ENCODE results near the gene KCNC2.

Gene KCNC2

DNA sequence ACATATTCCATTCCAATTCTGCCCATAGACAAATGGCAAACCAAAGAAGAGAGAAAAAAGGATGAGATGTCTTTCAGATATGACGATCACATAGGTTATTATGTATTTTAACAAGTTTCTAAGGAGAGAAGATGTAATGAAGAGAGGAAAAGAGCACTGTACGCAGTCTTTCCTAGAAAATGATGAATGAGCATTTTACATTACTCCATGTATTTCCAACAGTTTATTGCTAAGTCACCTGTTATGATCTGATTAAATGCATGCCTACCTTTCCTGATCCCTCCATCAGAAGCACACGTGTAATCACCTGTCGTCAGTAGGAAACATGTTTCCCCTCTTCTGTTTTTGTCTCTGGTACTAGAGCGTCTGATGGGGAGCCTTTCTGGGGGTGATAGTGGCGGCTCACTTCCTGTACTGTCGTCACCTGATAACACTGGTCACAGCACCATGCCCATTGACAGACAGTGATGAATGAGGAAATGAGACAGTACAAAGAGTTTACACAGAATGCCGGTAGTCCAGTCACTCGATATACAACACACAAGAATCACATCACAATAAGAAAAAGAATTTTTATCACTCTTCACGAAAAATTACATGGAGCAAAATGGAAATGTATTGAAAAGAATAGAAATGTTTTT, 161.6 kb downstream of the KCNC2 start:
- no peak for FAIRE-seq
- no peak for TF ChIP-seq TAF1 (IDR thresholded peaks at IDR 0.05; ENCODE audit: borderline replicate concordance, low read depth, low read length)
- no peak for TF ChIP-seq POLR2A (IDR thresholded peaks at IDR 0.05; ENCODE audit: low read depth, low read length)
- TF ChIP-seq POLR2AphosphoS5 (IDR thresholded peaks at IDR 0.05; ENCODE audit: low read depth, low read length) = no peak

DNA sequence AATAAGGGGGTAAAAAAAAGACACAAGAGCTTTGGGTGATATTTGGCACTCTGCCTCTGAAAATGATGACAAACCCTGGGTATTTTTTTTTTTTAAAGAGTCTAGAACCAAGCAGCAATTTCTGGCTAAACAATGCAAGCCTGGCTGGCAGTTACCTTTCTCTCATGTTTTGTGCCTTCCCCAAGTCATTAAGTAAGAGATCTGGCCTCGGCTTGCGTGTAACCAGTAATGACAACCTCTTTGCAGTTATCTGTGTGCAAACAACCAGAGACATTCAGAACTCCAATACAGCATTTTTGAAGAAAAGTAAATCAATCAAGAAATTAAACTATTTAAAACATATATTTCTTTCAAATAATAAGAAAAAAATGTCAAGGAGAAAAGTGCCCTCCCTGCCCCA, 167.5 kb downstream of the KCNC2 start:
- FAIRE-seq (no peak), DNase-seq (ENCODE audit: insufficient read length) (no peak)
- TF ChIP-seq TAF1 (IDR thresholded peaks at IDR 0.05; ENCODE audit: borderline replicate concordance, low read depth, low read length) (no peak), POLR2A (IDR thresholded peaks at IDR 0.05; ENCODE audit: low read depth, low read length) (no peak), POLR2AphosphoS5 (IDR thresholded peaks at IDR 0.05; ENCODE audit: low read depth, low read length) (no peak)

More for the DNA sequence above, 161.6 kb downstream of the KCNC2 start:
- no peak for DNase-seq (ENCODE audit: insufficient read length)

DNA sequence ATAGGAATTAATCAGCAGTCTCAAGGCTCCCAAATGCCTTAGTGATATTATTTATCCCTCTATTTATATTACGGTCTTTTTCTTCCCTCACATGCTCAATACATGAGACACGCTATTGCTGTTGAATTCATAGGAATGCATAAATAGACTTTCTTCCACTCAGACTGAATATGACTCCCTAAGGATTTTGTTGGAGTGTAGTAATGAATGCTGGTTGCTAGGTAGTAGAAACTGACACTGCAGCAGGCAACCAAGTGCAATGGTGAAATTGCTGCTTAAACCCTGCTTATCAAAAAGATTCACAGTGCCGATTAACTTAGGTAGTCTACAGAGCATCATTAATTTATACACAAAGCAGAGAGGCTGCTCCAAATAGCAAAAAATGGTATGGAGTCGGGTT, 168.2 kb downstream of the KCNC2 start:
- TF ChIP-seq POLR2A (IDR thresholded peaks at IDR 0.05; ENCODE audit: low read depth, low read length) (no peak), POLR2AphosphoS5 (IDR thresholded peaks at IDR 0.05; ENCODE audit: low read depth, low read length) (no peak)

DNA sequence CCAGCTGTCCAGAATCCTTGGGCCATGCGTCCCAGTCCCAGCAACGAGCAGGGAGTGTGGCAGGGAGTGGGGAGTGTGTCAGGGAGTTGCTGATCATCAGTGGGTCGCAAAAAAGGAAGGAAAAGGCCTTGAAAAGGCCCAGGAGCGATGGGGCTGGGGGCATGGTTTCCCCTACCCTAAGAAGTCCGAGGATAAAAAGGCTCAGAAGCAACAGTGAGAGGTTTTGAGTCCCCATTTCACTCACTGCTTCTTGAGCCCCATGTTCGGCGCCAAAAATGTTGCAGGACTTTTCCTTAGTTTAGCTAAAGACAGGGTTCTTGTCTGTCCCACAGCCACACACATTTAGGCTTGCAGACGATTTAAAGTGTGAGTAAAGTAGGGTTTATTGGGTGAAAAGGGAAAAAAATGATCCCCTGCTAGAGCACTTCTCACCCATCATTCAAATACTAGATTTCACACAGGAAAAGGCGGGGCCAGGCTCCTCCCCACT, 189.5 kb downstream of the KCNC2 start:
- FAIRE-seq (no peak), DNase-seq (ENCODE audit: insufficient read length) (no peak)
- TF ChIP-seq POLR2AphosphoS5 (IDR thresholded peaks at IDR 0.05; ENCODE audit: low read depth, low read length) = no peak
- no peak for TF ChIP-seq TAF1 (IDR thresholded peaks at IDR 0.05; ENCODE audit: borderline replicate concordance, low read depth, low read length)
- no peak for TF ChIP-seq POLR2A (IDR thresholded peaks at IDR 0.05; ENCODE audit: low read depth, low read length)

More for the DNA sequence above, 168.2 kb downstream of the KCNC2 start:
- DNase-seq (ENCODE audit: insufficient read length) (no peak), FAIRE-seq (no peak)

DNA sequence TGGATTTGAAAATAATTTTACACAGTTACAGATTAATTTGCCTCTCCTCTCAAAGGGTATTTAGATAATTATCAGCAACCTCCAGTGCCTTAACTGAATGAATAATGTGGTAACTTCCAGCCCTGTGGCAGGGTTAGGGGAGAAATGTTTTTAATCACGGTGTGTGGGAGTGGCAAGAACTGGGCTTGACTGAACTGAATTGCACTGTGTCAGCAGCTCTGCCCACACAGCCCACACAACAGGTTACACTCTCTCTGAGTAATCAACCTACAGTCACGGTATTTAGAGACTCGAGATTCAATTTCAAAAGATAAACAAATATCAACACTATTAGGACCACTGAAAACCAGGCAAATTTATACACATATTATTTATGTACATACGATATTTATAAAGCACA, 198.5 kb downstream of the KCNC2 start:
- TF ChIP-seq TAF1 (IDR thresholded peaks at IDR 0.05; ENCODE audit: borderline replicate concordance, low read depth, low read length) (no peak), POLR2A (IDR thresholded peaks at IDR 0.05; ENCODE audit: low read depth, low read length) (no peak), POLR2AphosphoS5 (IDR thresholded peaks at IDR 0.05; ENCODE audit: low read depth, low read length) (no peak)
- no peak for FAIRE-seq
- DNase-seq (ENCODE audit: insufficient read length) = no peak

DNA sequence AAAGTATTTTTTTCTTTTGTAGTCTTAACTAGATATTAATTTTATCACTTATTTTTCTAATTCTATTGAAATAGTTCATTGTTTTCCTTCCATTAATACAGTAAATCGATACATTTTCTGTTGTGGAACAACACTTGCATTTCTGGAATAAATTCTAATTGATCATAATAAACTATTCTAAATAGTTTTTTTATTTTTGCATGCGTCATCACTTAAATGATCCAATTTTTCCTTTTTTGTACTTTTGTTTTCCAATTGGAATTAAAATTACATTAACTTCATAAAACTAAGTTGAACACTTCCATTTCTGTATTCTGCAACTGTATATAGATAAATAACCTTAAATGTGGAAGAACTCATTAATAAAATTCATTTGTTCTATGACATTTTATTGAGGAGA, 202.5 kb downstream of the KCNC2 start:
- FAIRE-seq (no peak), DNase-seq (ENCODE audit: insufficient read length) (no peak)

DNA sequence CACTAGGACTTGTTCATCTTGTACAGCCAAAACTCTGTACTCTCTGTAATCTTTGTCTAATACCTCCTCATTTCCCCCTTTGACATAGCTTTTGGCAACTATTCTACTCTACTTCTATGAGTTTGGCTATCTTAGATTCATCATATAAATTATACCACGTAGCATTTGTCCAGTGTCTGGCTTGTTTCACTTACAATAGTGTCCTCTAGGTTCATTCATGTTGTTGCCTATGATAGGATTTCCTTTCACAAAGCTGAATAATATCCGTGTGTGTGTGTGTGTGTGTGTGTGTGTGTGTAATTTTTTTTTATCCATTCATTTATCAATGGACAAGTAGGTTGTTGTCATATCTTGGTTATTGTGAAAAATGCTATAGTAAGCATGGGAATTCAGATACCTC, 209.5 kb downstream of the KCNC2 start:
- no peak for FAIRE-seq
- DNase-seq (ENCODE audit: insufficient read length) = no peak
- no peak for TF ChIP-seq POLR2A (IDR thresholded peaks at IDR 0.05; ENCODE audit: low read depth, low read length)
- TF ChIP-seq POLR2AphosphoS5 (IDR thresholded peaks at IDR 0.05; ENCODE audit: low read depth, low read length) = no peak
- TF ChIP-seq TAF1 (IDR thresholded peaks at IDR 0.05; ENCODE audit: borderline replicate concordance, low read depth, low read length) = no peak

More for the DNA sequence above, 202.5 kb downstream of the KCNC2 start:
- TF ChIP-seq TAF1 (IDR thresholded peaks at IDR 0.05; ENCODE audit: borderline replicate concordance, low read depth, low read length) (no peak), POLR2AphosphoS5 (IDR thresholded peaks at IDR 0.05; ENCODE audit: low read depth, low read length) (no peak), POLR2A (IDR thresholded peaks at IDR 0.05; ENCODE audit: low read depth, low read length) (no peak)

DNA sequence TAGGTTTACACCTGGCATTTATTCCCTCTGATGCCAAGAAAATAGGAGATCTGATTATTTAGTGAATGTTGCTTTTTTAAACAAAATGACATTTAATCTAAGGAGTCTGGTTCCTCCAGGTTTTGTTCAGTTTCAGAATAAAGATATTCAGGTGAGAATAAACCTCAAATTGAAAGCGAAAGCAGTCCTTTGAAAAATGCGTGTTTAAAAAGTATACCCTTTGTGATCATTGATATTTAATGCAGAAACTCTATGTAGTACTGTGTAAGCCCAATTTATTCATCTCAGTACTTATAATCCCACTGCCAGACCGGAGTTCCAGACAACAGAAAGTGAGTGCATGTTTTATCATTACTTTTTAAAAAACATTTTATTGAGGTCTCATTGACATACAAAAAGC, 210.2 kb downstream of the KCNC2 start:
- no peak for TF ChIP-seq POLR2AphosphoS5 (IDR thresholded peaks at IDR 0.05; ENCODE audit: low read depth, low read length)
- no peak for TF ChIP-seq POLR2A (IDR thresholded peaks at IDR 0.05; ENCODE audit: low read depth, low read length)
- no peak for TF ChIP-seq TAF1 (IDR thresholded peaks at IDR 0.05; ENCODE audit: borderline replicate concordance, low read depth, low read length)
- FAIRE-seq (no peak), DNase-seq (ENCODE audit: insufficient read length) (no peak)

Measured in GM12892 (cell line).